Measurements from ENCODE around the gene NDRG4.

Gene NDRG4

GRCh38 chr16:58556678-58557077 is 56.7 kb downstream of the NDRG4 start:
- DNase-seq (ENCODE audit: insufficient read length, low spot score) (no peak), FAIRE-seq (no peak)
- TF ChIP-seq POLR2A (IDR thresholded peaks at IDR 0.05; ENCODE audit: low read depth, low read length) (no peak), PAX5 (IDR thresholded peaks at IDR 0.05; ENCODE audit: insufficient read depth, low read length, severe bottlenecking) (no peak), SPI1 (IDR thresholded peaks at IDR 0.05; ENCODE audit: low read depth, low read length) (no peak), POU2F2 (IDR thresholded peaks at IDR 0.05; ENCODE audit: low read depth, low read length) (no peak), POLR2AphosphoS5 (IDR thresholded peaks at IDR 0.05; ENCODE audit: low read depth, low read length) (no peak), TAF1 (IDR thresholded peaks at IDR 0.05; ENCODE audit: low read depth, low read length) (no peak)
